Panc1 (cell line): ENCODE data around the gene CACNA2D3. TPM values are rescaled to one million over a fixed set of nuclear protein-coding genes. Genes with fewer than 3 reads are reported as not detected.

Experiments
- ATAC-seq: fragments of 200-7000 bp; cut with Tn5 transposase; 2 replicates; pipeline ENCODE4 v1.9.1; 2020; ENCODE audit warnings: mild to moderate bottlenecking, moderate library complexity
- BruUV-seq: library from RNA; stranded (reverse); fragments of 400-500 nt; replicated peaks from 2 replicates; lab custom pipeline; 2021; lab: Mats Ljungman, UMichigan
- CTCF ChIA-PET: fragments of 300-600 bp; sonication (Branson Sonifier 250); formaldehyde crosslinking; loops from one replicate; lab custom pipeline; 2022; ENCODE audit warnings: antibody characterized with exemption; lab: Charles Lee
- POLR2A ChIA-PET: fragments of 300-600 bp; sonication (Branson Sonifier 250); formaldehyde crosslinking; loops from one replicate; lab custom pipeline; 2022; ENCODE audit warnings: antibody characterized with exemption; lab: Charles Lee
- DNase-seq: peaks from one replicate; pipeline ENCODE4 v3.0.0-alpha.2; 2010; ENCODE audit warnings: low read depth, low spot score
- H3K27ac ChIP-seq: 2 replicates; pipeline ENCODE4 v1.5.1; 2011; ENCODE audit warnings: mild to moderate bottlenecking, low read length, inconsistent platforms
- H3K27me3 ChIP-seq: fragments of 200-500 bp; sonication (Bioruptor generic); 2 replicates; pipeline ENCODE4 v1.6.0; 2014; ENCODE audit warnings: low read length, inconsistent platforms; ENCODE audit not compliant: control insufficient read depth, insufficient read depth
- H3K36me3 ChIP-seq: fragments of 200-500 bp; sonication (Bioruptor generic); 2 replicates; pipeline ENCODE4 v1.5.1; 2014; ENCODE audit warnings: inconsistent platforms, mild to moderate bottlenecking, low read length, moderate library complexity; ENCODE audit not compliant: control insufficient read depth, insufficient read depth
- H3K4me1 ChIP-seq: 2 replicates; pipeline ENCODE4 v1.5.1; 2011; ENCODE audit warnings: inconsistent platforms, mild to moderate bottlenecking, low read length, moderate library complexity; ENCODE audit not compliant: control insufficient read depth, insufficient read depth
- H3K4me3 ChIP-seq, 2 experiments: 2 replicates each; pipeline ENCODE4 v1.5.1; 2011 to 2012; ENCODE audit warnings: low read depth in 2 of 2, low read length in 2 of 2, mild to moderate bottlenecking in 2 of 2, inconsistent platforms in 1 of 2, moderate library complexity in 1 of 2
- H3K9me3 ChIP-seq: fragments of 200-500 bp; sonication (Bioruptor generic); 2 replicates; pipeline ENCODE4 v1.5.1; 2014; ENCODE audit warnings: low read depth, mild to moderate bottlenecking, inconsistent platforms, low read length, moderate library complexity; ENCODE audit not compliant: control insufficient read depth, insufficient read depth
- POLR2AphosphoS5 ChIP-seq: IDR thresholded peaks from 2 replicates; pipeline ENCODE4 v1.6.1; 2012; ENCODE audit warnings: mild to moderate bottlenecking, low read depth, low read length, moderate library complexity
- SIN3A ChIP-seq: IDR thresholded peaks from 2 replicates; pipeline ENCODE4 v1.6.1; 2012; ENCODE audit warnings: low read depth, mild to moderate bottlenecking, low read length, moderate library complexity, borderline replicate concordance; ENCODE audit not compliant: insufficient read depth
- TCF7L2 ChIP-seq: IDR thresholded peaks from 2 replicates; pipeline ENCODE4 v1.6.1; 2011; ENCODE audit warnings: mild to moderate bottlenecking, low read depth, low read length, inconsistent platforms
- in situ Hi-C: cut with HindIII; loops from 2 replicates; pipeline ENCODE4 v1.10.0; 2016; ENCODE audit warnings: low sequenced_read_pairs, low pct_unique_long_range_greater_than_20kb
- intact Hi-C: fragments of 100-400 bp; cut with micrococcal nuclease; formaldehyde crosslinking; loops from one replicate; pipeline ENCODE4 v1.10.0; 2022; ENCODE audit not compliant: unreplicated experiment
- total RNA-seq: library from RNA; stranded (reverse); gene quantifications from one replicate; pipeline ENCODE4 v1.2.1, GENCODE V29; 2021; ENCODE audit not compliant: unreplicated experiment
- TF ChIP-seq, protein P1 (sequence below), 2 experiments: IDR thresholded peaks; 2 replicates each; pipeline ENCODE4 v1.6.1; 2011 to 2012; ENCODE audit warnings: low read depth in 2 of 2, control low read depth in 1 of 2, low read length in 1 of 2, mild to moderate bottlenecking in 1 of 2, moderate library complexity in 1 of 2; ENCODE audit not compliant: insufficient read depth in 1 of 2
- TF ChIP-seq, protein P2 (sequence below): fragments of 450-650 bp; IDR thresholded peaks from 2 replicates; pipeline ENCODE4 v1.5.1; 2017; ENCODE audit warnings: mild to moderate bottlenecking

CACNA2D3 gene
- total RNA-seq, 1 experiment from 2014 or later = 0.41 TPM

DNA sequence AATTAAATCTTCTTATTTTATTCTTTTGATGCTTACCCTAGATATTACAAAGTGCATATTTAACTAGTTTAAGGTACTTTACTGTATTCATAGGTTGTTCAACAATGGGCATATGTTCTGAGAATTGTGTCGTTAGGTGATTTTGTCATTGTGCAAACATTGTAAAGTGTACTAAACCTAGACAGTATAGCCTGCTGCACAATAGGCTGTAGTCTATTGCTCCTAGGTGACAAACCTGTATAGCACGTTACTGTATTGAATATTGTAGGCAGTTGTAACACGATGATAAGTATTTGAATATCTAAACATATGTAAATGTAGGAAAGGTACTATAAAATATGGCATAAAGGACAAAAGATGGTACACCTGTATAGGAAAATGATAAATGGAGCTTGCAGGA lies 100.7 kb downstream of the CACNA2D3 start:
- H3K27me3 ChIP-seq = no peaks in the 10 kb centered on the region
- intact Hi-C loops (no loop called here), in situ Hi-C loops (no loop called here)
- H3K27ac ChIP-seq = no peak overlapping the region
- no TSS peak for BruUV-seq
- no peak for TF ChIP-seq POLR2AphosphoS5
- no peak for TF ChIP-seq SIN3A
- TF ChIP-seq, protein P1, sequence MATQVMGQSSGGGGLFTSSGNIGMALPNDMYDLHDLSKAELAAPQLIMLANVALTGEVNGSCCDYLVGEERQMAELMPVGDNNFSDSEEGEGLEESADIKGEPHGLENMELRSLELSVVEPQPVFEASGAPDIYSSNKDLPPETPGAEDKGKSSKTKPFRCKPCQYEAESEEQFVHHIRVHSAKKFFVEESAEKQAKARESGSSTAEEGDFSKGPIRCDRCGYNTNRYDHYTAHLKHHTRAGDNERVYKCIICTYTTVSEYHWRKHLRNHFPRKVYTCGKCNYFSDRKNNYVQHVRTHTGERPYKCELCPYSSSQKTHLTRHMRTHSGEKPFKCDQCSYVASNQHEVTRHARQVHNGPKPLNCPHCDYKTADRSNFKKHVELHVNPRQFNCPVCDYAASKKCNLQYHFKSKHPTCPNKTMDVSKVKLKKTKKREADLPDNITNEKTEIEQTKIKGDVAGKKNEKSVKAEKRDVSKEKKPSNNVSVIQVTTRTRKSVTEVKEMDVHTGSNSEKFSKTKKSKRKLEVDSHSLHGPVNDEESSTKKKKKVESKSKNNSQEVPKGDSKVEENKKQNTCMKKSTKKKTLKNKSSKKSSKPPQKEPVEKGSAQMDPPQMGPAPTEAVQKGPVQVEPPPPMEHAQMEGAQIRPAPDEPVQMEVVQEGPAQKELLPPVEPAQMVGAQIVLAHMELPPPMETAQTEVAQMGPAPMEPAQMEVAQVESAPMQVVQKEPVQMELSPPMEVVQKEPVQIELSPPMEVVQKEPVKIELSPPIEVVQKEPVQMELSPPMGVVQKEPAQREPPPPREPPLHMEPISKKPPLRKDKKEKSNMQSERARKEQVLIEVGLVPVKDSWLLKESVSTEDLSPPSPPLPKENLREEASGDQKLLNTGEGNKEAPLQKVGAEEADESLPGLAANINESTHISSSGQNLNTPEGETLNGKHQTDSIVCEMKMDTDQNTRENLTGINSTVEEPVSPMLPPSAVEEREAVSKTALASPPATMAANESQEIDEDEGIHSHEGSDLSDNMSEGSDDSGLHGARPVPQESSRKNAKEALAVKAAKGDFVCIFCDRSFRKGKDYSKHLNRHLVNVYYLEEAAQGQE (IDR thresholded peaks at IDR 0.05; ENCODE audit: insufficient read depth in 1 of 2, low read depth in 2 of 2, low read length in 1 of 2) = no peak
- no peak for TF ChIP-seq TCF7L2
- TF ChIP-seq, protein P2, sequence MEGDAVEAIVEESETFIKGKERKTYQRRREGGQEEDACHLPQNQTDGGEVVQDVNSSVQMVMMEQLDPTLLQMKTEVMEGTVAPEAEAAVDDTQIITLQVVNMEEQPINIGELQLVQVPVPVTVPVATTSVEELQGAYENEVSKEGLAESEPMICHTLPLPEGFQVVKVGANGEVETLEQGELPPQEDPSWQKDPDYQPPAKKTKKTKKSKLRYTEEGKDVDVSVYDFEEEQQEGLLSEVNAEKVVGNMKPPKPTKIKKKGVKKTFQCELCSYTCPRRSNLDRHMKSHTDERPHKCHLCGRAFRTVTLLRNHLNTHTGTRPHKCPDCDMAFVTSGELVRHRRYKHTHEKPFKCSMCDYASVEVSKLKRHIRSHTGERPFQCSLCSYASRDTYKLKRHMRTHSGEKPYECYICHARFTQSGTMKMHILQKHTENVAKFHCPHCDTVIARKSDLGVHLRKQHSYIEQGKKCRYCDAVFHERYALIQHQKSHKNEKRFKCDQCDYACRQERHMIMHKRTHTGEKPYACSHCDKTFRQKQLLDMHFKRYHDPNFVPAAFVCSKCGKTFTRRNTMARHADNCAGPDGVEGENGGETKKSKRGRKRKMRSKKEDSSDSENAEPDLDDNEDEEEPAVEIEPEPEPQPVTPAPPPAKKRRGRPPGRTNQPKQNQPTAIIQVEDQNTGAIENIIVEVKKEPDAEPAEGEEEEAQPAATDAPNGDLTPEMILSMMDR = no peak
- CTCF ChIA-PET = no interaction called here
- ATAC-seq (no peak), DNase-seq (no peak)
- no peaks in the 10 kb centered on the region for H3K36me3 ChIP-seq
- no peaks in the 10 kb centered on the region for H3K9me3 ChIP-seq
- H3K4me3 ChIP-seq = no peak overlapping the region
- POLR2A ChIA-PET = no interaction called here
- H3K4me1 ChIP-seq = no peaks in the 10 kb centered on the region

DNA sequence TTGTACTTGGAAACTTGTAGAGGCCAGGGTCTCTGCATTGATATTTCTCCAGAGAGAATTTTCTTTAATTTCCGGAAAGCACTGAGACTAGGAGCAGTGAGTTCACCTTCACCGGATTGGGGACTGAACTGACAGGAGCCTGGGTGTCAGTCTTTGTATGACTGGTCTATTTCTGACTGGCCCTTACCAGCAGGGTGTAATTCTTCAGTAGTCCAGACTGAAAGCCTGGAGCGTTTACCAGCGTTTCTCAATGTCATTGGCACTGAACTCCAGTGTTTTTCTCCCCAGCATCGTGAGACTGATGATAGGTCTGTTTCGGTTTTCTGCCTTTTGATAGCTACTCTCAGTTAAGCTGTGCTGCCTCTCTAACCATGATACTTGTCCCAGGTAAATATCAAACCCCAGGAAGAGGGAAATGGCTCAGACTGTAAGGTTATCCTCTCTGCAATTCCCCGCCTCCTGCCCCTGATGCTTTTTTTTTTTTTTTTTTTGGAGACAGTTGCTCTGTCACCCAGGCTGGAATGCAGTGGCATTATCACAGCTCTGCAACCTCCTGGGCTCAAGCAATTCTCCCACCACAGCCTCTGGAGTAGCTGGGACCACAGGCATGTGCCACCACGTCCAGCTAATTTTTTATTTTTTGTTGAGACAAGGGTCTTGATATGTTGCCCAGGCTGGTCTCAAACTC lies 103.6 kb downstream of the CACNA2D3 start:
- in situ Hi-C loops = no loop called here
- ChIA-PET CTCF (no interaction called here), POLR2A (no interaction called here)
- no peaks in the 10 kb centered on the region for H3K9me3 ChIP-seq
- H3K4me3 ChIP-seq = no peak overlapping the region
- no peak for DNase-seq
- no peaks in the 10 kb centered on the region for H3K4me1 ChIP-seq
- no peaks in the 10 kb centered on the region; the same call in 1 of the 2 replicates for H3K27me3 ChIP-seq
- intact Hi-C loops = no loop called here
- BruUV-seq = no TSS peak
- TF ChIP-seq TCF7L2 (no peak), POLR2AphosphoS5 (no peak), SIN3A (no peak)
- TF ChIP-seq, protein P2 = no peak
- TF ChIP-seq, protein P1 (IDR thresholded peaks at IDR 0.05; ENCODE audit: insufficient read depth in 1 of 2, low read depth in 2 of 2, low read length in 1 of 2) = no peak
- no peak overlapping the region for H3K27ac ChIP-seq
- no peaks in the 10 kb centered on the region for H3K36me3 ChIP-seq
- no peak for ATAC-seq
